NCI-H1417 treated with DMSO at 0.1 percent for 48 hours (cell line): Measurements from ENCODE around the gene EIF5.

Source experiments
- DNase-seq: peaks from one replicate; lab custom pipeline; 2025; lab: John Stamatoyannopoulos, UW

EIF5 gene

DNA sequence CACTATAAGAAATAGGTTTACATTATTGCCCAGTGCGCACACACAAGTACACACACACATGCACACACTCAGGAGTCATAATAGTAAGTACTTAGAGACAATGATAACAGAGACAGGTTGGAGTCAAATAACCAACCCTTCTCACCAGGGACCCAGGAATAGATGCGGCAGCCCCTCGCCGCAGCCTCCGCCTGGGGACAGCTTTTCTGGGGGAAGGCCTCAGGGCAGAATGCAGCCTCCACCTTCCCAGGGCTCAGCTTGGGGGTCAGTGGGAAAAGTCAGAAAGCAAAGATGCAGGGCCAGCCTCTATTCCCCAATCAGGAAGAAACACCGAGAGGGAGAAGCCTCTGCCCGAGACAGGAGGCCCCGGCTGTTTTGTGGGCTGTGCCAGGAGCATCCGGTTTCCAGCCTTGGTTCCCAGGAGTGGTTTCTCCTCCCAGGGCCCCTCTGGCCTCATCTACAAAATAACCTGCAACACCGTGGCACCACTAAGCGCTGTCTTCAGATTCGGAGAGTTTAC lies 23.4 kb upstream of the EIF5 start:
- DNase-seq: no peak

DNA sequence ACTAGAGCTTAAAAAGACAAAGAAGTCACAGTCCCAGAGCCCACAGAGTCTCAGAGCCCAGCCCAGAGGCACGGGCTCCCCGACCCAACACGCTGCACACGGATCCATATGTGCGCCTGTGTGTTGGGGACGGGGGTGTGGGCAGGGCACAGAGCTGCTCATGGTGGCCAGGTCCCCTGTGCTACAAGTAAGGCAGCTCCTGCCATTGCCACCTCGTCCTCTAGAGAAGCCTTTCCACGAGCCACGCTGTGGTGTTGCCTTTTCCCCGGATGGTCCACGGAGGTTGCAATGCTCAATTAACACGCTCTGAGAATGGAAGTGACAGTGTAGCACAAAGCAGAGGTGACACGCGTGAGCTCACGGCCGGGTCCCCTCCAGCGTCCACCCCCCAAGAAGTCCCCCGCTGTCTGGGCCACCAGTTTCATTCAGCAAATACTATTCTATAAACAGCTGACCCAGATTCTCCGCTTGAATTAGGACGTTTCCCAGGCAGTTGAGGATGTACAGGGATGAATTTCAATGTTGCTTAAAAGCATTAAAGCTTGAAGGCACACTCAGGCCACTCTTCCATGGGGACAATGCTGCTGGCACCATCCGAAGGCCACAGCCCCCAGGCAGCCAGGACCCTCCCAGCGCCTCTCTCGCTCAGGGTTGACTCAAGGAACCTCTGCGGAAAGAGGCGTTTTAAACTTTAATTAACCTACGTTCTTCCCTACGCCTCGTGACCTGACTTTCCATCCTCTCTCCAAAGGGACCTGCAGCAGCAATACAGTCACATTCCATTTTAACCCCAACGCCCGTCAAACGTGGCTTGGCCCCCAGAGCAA lies 22.7 kb upstream of the EIF5 start:
- no peak for DNase-seq

DNA sequence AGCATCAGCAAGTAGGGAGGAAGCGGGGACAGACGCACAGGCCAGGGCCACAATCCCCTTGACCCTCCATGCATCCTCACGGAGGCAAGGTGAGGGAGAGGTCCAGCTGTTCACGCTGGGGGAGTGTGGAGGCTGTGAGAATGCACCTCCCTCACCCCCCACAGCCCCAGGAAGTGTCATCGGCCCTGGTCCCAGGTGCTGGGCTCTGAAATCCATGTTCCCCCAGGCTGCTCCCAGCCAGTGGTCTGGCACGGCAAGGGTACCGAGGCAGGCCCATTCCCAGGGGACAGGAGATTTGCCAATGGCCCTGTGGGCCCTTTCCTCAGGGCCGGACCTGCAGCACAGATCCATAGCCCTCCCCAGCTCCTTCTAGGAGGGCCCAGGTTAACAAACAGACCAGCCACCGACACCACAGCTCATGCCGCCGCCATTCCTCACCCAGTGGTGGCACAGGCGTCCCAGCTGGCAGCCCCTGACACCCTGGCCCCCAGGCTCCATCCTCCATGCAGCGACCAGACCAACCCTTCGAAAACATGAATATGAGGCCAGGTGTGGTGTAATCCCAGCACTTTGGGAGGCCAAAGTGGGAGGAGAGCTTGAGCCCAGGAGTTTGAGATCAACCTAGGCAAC lies 21.9 kb upstream of the EIF5 start:
- DNase-seq: no peak

DNA sequence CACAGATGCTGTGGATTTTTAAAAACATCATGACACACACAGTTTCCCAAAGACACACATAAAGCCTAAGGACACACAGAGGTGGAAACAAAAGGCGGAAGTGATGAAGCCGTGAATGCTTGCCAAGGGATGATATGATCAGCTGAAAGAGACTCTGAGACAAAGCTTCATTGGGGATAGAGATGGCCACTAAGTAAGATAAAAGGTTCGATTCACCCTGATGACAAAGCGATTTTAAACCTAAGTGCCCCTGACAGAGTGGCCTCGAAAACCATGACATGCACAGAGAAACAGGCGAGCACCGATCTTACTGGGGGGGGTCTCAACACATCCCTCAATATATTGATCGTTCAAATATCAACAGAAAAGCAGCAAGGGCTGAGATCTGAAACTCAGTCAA lies 20.3 kb upstream of the EIF5 start:
- DNase-seq: no peak

DNA sequence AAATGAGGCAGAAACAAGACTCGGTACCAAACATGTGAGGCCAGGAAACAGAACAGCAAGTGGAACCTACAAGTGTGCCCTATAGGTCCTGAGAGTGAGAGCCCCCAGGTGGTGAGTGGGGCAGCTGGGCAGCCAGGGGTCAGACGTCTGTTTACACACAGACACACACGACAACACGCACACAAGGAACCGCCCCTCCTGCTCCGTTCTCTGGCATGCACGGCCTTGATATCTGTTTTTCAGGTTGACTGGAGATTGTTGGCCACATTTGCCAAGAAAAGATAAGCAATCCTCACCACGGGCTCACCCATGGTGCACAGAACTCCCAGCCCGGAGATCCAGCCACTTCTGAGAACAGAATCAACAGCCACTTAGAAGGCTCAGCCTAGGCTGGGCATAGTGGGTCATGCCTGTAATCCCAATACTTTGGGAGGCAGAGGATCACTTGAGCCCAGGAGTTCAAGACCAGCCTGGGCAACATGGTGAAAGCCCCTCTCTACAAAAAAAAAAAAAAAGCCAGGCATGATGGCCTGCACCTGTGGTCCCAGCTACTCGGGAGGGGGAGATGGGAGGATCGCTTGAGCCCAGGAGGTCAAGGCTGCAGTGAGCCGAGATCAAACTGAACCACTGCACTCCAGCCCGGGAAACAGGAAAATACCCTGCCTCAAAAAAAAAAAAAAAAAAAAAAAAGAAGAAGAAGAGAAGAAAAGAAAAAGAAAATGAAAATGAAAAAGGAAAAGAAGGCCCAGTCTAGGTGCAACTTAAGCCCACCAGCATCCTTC lies 19.4 kb upstream of the EIF5 start:
- DNase-seq: no peak

DNA sequence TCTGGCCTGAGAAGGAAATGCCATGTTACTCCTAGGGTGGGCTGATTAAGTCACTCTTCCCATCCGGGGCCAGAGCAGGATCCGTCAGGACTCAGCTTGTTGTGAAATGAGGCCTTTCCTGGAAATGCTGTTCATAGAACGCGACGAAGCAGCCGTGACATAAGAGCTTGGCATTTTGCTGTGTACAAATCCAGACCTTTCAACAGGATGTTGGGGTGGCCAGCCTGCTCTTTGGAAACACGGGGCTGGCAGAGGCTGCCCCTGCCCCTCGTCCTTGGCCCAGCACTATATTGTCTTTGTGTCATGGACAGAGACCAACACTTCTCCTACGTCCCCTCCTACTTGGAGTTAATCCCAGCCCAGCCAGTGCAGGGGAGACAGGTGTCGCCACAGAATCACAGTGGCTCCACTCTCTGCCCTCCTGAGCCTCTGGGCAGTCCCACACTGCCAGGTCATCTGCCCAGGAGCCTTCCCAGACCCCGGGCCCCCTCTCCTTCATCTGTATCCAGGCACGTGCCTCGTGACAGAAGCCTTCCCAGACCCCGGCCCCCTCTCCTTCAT lies 18.6 kb upstream of the EIF5 start:
- no peak for DNase-seq

DNA sequence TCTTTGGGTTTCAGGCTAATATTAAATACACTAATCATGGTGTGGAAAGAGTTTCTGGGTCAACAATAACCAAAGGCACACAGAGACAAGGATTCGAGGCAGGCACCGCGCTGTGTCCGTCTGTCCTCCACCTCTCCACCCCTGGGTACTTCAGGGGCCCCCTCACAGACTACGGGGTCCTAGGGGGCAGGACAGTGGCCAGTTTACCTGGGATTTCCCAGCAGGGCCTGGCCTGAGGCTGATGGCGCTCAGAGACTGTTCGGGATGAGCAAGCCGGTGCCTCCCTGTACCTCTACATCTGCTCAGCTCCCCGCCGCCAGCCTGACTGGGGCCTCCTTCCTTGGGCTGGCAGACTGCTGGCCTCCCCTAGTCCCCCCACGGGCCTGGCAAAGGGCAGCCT lies 18.1 kb upstream of the EIF5 start:
- no peak for DNase-seq

DNA sequence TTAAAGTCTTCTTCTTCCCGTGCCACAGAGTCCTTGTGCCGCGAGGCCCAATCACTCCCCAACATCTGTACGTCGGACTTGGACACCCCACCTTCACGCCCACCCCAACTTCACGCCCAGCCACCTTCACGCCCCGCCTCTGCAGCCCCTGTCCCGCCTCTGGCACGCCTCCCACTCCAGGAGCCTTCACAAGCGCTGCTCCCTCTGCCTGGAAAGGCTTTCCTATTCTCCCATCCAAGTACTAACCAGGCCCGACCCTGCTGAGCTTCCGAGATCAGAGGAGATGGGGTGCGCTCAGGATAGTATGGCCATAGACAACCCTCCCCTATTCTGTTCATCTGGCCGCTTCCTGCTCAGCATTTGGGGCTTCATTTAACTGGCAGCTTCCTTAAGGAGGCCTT lies 17.3 kb upstream of the EIF5 start:
- no peak for DNase-seq

DNA sequence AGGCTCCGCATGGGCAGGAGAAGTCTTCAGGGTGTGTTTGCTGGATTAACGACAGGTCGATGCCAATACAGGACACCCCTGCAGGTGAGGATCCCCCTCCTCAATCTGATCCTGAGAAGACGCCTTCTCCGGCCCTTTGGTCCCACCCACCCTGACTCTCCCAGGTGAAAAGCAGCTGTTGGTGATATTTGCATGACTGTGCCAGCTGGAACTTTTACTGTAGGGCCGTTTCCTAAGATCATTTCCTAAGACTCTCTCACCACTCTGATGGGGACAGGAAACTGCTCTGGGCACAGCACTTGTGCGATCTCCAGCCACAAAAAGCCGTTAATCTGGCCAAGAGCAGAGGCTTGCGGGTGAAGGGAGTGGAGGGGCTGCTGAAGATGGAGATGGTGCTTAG lies 16.8 kb upstream of the EIF5 start:
- no peak for DNase-seq

DNA sequence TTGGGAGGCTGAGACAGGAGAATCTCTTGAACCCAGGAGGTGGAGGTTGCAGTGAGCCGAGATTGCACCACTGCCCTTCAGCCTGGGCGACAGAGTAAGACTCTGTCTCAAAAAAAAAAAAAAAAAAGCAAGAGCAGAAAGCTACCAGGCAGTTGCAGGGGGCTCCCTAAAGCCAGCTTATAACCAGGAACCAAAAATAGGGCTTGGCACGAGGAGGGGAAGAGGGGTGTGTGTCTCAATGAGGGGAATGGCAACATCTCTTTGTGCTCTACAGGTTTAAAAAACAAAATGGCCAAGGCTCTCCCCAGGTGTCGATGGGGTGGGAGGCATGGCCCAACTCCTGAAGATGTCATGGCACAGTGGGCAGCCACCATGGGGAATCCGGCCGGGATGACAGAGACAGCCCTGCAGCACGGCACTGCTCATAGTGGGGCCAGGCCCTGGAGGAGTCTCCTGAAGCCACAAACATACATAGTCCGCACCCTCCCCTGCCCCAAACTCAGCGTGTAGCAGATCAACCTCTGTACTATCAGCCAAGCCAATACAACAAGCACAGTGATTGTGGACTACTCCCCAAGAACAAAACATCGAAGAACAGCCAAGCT lies 16.0 kb upstream of the EIF5 start:
- DNase-seq: no peak

DNA sequence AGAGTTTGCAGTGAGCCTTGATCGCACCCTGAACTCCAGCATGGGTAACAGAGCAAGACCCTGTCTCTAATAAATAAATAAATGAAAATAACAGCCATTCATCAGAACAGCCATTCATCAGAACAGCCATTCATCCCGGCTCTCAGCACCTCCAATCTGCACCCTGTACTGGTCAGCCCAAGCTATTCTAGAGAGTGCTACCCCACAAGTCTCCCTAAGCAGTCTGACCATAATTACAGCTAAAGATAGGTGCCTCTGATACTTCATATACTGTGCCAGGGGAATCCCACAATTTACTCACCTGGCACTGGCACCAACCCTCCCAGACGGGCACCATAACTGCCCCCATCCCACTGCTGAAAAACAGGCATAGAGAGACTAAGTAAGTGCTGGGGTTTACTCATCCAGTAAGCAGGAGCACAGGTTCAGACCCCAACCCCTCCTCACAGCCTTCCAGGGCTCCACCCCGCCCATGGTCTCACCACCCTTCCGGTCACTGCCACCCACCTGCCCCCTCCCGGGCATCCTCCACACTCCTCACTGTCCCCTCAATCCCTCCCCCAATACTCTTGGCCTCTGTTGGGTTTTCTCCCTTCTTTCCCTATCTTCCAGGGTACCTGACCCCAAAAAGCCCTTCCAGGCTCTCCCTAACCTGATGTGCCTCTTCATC lies 15.2 kb upstream of the EIF5 start:
- DNase-seq: no peak

DNA sequence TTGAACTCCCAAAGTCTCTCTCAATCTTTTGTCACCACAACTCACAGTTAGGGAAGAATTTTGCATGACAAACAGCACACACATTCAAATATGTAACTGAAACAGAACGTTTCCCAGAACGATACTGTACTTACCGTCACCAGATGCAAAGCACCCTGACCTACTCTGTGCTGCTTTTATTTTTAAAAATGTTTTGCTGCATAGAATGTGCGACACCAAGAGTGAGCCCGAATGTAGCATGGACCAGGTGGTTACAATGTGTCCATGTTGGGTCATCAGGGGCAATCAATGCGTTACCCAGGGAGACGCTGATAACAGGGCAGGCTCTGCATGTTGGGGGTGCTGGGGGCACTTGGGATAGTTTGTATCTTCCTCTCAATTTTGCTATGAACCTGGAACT lies 14.6 kb upstream of the EIF5 start:
- DNase-seq: no peak

DNA sequence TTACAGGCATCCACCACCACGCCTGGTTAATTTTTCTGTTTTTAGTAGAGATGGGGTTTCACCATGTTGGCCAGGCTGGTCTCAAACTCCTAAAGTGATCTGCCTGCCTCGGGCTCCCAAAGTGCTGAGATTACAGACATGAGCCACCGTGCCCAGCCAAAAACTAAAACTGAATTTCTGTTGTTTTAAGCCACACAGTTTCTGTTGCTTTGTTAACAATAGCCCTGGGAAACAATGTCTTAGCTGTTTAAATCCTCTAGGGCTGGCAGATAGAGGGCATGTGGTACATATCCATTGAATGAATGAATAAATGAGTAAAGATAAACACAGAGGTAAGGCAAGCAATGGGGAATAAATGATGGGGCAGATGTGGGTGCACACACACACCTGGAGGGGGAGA lies 8.0 kb upstream of the EIF5 start:
- DNase-seq: no peak

DNA sequence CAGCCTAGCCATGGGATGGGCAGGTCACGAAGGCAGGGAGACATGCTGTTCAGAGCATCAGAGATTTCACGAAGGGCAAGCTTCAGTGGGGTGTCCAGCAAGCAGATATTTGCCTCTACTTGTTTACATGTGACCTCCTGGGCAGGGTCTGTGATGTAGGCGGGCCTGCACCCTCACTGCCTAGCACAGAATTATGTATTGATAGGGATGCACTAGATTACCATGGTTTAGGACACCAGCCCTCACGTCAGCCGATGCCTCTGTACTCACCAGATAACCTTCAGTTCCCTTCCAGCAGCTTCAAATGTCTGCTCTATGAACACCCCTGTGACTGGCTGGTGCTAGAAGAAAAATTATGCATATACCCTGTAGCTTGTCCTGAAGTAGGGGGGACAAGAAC lies 5.1 kb upstream of the EIF5 start:
- DNase-seq: no peak

DNA sequence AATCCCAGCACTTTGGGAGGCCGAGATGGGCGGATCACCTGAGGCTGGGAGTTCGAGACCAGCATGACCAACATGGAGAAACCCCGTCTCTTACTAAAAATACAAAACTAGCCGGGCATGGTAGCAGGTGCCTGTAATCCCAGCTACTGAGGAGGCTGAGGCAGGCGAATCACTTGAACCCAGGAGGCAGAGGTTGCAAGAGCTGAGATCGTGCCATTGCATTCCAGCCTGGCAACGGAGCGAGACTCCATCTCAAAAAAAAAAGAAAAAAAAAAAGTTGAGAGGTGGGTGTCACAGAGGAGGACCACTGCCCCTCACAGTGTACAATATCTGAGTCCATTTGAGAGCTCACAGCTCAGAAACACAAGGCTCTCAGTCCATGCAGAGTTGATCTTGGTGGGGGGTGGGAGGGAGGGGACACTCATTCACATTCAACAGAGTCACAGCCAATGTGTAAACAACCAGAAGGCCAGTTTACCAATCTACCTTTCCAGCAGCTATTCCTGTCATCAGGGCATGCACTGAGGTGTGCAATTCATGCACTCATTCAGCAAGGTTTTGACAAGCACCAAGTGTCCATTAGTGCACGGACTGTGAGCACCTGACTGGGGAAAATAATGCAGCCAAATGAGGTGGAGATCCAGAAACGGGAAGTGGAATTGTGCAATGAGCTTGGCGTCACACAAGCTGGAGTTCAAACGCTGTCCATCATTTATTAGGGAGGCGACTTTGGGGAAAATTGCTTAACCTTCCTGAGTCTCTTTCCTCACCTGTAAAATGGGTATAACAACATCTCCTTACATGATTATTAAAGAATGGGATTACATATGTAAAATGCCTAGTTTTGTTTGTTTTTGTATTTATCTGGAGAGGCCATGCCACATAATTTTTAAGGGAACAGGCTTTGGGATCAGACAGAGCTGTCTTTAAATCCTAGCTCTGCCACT lies 4.4 kb upstream of the EIF5 start:
- DNase-seq: no peak

DNA sequence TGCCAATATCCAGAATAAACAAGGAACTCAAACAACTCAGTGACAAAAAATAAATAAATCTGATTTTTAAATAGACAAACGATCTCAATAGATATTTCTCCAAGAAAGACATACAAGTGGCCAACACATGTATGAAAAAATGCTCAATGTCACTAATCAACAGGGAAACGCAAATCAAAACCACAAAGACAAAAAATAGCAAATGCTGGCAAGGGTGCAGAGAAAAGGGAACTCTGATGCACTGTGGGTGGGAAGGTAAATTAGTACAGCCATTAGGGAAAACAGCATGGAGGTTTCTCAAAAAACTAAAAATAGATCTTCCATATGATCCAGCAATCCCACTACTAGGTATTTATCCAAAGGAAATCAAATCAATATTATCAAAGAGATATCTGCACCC lies 3.5 kb upstream of the EIF5 start:
- DNase-seq: no peak

DNA sequence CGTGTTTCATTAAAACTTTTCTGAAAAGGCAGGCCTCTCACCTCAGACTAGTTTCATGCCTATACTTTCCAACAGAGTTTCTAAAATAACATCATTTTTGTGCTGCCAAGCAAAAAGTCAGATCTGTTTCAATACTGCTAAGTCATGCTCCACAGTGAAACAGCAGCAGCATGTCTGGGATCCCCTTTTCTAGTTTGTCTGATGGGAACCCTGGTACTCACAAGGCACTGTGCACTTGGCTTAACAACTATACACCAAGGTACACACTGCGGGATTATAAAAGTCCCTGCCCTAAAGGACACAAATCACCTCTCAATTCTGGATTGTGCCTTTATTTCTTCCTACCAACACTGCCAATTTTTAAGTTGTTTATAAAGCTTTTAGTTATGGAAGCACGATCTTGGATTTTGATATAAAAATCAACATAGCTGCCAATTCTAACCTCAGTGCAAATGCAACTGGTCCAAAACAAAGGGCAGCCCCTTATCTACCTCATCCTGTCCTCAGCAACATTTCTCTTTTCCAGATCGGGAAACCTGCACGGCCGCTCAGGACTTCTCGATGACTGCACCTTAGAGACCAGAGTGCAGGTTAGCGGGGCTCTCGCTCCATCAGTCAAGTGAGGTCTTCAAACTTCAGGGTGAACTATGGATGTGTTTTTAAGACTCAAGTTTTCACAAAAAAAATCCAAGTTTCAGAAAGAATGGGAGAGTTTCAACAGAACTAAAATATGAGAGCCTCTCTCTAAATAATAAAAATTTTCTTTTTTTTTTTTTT lies 1.7 kb upstream of the EIF5 start:
- DNase-seq: no peak

DNA sequence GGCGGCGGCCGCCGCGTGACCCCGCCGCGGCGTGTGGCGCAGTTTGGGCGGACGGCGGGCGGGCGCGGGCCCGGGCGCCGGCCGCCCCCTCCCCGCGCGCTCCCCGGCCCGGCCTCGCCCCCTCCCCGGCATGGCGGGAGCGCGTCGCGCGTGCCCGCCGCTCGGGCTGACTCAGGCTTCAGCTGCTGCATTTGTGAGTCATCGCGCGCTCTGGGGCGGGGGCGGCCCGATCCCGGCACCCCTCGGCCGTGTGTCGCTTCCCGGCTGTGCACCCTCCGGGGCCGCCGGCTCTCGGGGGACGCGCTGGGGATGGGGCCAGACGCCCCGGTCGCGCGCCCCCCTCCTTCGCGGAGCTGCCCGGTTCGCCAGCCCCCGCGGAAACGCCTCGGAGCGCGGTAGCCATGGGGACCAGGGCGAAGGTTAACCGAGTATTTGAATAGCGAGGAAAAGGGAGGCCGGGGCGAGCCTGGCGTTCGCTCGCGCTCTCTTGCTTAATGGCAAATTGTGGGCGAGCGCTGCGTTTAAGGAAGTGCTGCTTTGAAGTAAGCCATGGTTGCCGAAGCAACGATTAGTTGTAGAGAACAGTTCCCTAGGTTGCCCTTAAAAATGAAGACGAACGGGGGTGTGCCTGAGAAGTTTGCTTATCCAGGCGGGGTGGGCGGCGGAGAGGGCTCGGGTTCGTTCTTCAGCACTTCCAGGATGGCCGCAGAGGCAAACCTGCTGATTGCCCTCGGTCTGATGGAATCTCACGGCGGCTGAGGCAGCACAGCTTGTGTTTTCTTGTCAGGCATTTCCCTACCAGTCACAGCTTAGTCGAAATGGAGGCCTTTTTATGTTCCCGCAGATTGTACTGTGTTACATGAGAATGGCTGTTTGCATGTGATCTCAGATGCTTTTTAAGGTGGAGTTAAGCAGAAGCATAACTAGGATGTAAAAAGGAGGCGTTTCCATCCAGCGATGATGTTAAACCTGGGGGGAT lies 896 bp downstream of the EIF5 start:
- no peak for DNase-seq
